Measurements from ENCODE around the gene MYO18B.

- TF ChIP-seq POLR2AphosphoS5 (IDR thresholded peaks at IDR 0.05; ENCODE audit: low read depth, low read length), result no peak
- no peak for TF ChIP-seq TAF1 (IDR thresholded peaks at IDR 0.05; ENCODE audit: borderline replicate concordance, insufficient read depth, low read length)
- no peak for TF ChIP-seq SIN3A (IDR thresholded peaks at IDR 0.05; ENCODE audit: borderline replicate concordance, insufficient read depth, low read length)
- TF ChIP-seq REST (IDR thresholded peaks at IDR 0.05; ENCODE audit: insufficient read depth in 1 of 2, low read depth in 2 of 2, low read length in 2 of 2), result no peak
- TF ChIP-seq FOXP2 (optimal IDR thresholded peaks at IDR 0.05; ENCODE audit: borderline replicate concordance, extremely low read depth, extremely low read length, insufficient read depth), result no peak
Observed at GRCh38 chr22:25706197-25706596, 35.8 kb upstream of the MYO18B start.

All from PFSK-1 (cell line).